Limb (tissue), 2 donors: ENCODE results near the gene SLC13A5.
"Not testable (repeated sequence)": the region's sequence is repeated elsewhere in the genome, so short reads cannot be mapped to it uniquely, and the experiment has no call there.

ENCODE experiments used
- DNase-seq, 2 donors: peaks; one replicate each; pipeline ENCODE4 v3.0.0-alpha.2; 2016; ENCODE audit errors: extremely low spot score in 2 of 2

Gene SLC13A5

DNA sequence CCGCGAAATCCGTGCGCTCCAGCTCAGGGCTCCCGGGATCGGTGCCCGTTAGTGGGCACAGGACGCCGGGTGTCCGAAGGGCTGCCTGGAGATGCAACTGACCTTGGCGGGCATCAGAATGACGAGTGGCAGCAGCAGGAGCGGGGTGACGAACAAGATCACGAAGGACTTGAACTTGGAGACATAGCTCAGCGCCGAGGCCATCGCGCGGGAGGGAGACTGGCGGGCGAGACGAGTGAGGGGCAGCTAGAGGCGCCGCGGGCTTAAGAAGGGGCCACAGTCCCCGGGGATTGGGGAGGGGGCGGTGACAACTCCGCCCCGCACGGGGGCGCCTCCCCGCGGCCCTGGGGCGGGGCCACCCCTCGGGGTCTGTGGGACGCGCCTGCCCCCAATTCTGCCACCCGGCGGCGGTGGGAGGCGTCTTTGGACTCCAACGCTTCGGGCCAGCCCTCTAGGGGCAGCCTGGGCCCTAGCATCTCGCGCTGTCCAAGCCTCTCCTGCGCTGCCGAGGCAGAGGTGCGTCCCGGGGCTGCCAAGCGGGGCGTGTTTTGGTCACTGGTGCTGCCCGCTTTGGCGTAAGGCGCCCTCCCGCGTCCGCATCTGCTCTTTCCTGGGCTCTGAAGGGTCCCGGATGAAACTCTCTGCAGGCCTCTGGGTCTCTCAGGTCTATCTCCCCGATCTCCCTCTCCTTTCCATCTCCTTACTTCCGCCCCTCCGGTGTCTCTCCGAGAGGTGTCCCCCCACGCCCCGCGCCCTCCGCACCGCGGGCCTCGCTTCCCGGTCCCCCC, at the start of gene SLC13A5:
Gene SLC13A5 (minus strand): TSS at position 240 of the 788 bp plus-strand sequence. CDS start 36 bp downstream, at position 204.
- DNase-seq = peak; percentile 4 to 54

DNA sequence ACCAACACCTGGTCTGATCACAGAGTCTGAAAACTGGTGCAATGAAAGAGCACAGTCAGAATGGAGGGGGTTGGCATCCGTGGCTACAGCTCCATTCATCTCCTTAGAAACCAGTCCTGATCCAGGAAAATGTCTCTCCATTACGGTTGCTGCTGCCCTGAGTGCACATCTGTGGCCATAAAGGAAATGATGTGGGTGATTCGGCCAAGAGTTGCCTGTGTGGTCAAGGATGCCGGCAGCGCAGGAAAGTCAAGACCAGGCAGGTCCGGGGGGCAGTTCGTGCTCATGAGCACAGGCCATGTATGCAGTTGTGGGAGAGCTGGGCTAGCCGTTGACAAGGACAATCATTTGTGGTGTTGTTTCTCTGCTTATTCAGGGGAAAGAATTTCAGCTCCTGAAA, 48.6 kb upstream of the SLC13A5 start:
- DNase-seq = no peak

DNA sequence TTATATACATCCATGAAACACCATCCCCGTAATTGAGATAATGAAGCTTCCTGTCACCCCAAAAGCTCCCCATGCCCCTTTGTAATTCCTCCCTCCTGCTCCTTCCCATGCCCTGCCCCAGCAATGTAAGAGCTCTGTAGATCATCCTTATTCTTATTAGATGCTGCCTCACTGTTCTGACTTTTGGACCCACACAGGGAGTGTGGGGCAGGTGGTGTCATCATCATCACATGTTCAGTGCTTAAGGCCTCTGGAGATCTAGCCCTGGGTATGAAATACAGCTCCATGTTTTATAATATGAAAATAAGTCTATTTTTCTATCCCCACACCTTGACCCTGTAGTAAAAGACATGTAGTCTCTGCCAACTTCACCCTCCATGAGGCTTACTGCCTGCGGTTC, 44.6 kb upstream of the SLC13A5 start:
- no peak for DNase-seq

DNA sequence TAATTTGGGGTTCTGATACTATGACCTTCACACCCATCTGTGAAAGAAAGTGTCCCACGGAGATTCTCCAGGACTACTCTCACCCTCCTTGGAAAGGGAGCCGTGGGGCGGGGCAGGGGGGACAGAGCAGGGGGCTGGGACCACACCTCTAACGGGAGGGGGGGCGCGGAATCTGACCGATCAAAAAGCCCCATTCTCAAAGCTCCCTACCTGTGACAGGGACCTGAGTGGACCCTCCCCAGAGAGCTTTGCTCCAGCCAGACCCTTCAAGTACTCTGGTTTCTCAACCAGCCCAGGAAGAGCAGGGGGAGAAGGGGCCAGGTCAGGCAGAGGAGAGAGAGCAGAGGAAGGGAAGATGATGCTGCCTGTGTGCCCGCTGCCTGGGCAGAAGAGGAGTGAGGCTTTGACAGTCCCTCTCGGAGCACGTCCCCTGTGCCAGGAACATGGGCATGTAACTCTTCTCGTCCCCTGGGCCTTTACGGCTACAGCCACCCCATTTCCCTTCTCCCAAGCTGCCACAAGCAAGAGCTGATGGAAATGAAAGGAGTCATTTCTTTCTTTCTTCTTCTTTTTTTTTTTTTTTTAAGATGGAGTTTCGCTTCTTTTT, 43.4 kb upstream of the SLC13A5 start:
- no peak for DNase-seq

DNA sequence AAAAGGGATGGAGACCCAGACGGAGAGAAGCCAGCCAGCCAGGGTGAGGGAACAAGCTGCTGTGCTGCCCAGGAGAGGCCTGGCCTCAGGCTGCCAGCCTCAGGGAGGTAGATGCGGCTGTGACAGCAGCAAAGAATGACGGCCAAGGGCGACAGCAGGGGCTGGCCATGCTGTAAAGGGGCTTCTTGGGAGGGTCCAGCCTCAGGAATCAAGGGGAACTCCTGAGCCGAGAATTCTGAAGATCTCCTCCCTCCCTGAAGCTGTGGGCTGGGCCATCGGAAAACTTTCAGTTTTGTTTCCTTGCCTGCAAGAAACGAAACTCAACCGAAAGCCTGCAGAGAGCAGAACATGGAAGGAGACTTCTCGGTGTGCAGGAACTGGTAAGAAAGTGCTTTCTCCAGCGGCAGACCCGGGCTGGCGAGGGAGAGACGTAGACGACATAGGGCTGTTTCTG, 42.6 kb upstream of the SLC13A5 start, which contains the start of gene XAF1:
Gene XAF1 (plus strand): TSS at position 316 of the 454 bp plus-strand sequence. CDS start 33 bp downstream, at position 349.
- peak in 1 of 2 donors; percentile 1 for DNase-seq

DNA sequence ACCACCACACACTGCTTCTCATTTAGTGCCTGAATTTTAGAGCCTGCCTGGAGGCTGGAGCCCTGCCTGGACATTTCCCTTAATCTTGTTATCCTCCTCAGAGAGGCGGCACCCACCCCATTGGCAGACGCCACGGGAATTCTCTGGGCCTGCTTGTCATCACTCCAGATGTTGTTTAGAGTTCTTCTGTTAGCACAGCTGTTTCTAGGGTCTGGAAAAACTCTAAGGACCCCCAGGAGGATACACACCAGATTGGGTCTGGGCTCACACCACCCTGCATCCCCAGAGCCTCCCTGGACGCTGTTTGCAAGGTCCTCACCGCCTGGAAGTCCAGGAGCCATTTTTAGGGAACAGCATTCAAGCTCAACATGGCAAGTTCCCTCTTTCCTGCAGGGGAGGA, 42.1 kb upstream of the SLC13A5 start:
- no peak for DNase-seq

DNA sequence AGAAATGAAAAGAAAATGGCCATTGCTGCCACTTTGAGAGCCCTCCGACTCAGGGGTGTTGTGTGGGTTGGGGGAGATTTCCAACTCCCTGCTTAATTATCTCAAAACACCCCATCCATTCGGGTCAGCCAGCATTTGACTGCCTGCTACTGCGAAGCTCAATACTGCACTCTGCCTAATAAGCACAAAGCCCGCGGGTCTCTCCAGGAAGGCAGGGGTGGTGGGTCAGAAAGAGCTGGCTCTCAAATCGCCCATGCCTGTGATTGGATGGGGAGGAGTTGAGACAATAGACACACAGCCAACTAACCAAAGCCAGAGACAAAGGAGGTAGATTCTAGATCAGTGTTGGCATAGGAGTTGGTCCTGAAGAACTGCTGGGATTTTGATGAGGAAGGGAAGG, 40.4 kb upstream of the SLC13A5 start:
- no peak for DNase-seq

DNA sequence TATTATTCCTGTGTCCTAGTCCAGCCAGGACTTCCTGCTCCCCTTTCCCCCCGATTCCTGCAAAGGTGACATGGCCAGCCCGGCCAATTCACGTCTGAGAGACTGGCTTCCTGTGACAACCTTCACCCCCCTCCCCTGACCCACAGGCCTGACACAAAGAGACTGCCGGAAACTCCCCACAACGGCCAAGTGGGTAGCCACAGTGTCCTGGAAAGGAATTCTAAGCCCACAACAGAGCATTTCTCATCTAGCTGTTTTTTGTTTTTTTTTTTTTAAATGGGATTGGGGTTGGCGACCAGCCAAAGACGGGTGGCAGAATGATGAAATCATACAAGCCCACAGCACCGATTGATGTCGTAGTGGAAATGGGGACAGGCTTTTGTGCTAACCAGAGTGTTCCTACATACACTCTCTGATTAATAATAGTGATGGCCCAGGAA, 39.9 kb upstream of the SLC13A5 start:
- DNase-seq = peak; percentile 3 to 38

DNA sequence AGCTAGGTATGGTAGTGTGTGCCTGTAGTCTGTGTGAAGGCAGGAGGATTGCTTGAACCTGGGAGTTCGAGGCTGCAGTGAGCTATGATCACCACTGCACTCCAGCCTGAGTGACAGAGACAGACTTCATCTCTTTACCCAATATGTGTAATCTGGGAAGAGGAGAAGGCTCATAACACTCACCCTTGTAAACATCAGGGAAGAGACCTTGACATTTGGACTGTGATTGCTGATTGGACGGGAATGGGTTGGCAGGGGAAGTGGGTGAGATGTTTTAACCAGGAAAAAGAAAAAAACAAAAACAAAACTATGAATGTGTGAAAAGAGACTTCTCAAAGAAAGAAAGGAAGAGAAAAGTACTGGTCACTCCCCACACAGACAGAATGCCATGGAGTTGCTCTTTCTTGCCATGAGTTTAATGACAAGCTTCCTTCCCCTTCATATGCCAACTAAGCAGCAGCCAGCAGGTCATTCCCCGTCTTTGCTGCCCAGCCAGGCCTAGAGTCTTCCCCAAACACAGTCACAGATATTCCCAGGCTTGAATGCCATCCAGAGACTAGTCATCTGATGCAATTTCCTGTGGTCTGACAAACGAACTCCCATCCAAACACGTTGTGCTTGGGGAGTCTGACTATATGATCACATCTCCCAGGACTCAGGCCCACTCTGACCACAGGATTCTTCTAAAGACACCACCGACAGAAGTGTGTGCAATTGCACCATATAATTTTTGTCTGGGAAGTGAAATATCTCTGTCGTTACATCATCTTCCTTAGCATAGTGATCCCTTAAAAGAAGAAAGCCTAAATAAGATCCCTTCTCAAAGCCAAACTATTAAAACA, 39.1 kb upstream of the SLC13A5 start:
- DNase-seq = peak in 1 of 2 donors; percentile 4

DNA sequence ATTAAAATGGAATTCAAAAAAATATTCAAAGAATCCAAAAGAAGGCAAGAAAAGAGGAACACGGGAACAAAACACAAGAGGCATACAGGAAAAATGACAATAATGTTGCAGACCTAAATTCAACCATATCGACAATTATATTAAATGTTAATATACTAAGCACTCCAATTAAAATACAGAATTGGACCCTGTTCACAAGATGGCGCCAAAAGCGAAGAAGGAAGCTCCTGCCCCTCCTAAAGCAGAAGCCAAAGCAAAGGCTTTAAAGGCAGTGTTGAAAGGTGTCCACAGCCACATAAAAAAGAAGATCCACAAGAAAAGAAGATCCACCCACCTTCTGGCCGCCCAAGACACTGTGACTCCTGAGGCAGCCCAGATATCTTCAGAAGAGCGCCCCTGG, 36.4 kb upstream of the SLC13A5 start:
- DNase-seq = no peak

DNA sequence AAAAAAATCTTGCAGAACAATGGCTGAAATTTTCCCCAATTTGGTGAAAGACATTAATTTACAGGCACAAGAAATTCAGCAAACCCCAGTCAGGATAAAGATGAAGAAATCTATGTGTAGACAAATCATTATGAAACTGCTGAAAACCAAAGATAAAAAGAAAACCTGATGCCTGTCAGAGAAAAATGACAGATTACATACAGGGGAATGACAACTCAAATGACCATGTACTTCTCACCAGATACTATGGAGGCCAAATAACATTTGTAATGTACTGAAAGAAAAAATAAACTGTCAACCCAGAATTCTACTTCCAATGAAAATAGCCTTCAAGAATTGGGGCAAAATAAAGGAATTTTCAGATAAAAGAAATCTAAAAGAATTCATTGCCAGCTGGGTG, 35.4 kb upstream of the SLC13A5 start:
- DNase-seq = no peak

DNA sequence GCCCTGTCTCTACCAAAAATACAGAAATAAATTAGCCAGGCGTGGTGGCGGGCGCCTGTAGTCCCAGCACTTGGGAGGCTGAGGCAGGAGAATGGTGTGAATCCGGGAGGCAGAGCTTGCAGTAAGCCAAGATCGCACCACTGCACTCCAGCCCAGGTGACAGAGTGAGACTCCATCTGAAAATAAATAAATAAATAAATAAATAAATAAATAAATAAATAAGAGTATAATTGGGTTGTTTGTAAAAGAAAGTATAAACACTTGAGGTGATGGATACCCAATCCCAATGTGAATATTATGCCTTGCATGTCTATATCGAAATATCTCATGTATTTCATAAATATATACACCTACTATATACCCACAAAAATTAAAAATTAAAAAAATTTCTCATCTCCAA, 33.5 kb upstream of the SLC13A5 start:
- not testable (repeated sequence) for DNase-seq

DNA sequence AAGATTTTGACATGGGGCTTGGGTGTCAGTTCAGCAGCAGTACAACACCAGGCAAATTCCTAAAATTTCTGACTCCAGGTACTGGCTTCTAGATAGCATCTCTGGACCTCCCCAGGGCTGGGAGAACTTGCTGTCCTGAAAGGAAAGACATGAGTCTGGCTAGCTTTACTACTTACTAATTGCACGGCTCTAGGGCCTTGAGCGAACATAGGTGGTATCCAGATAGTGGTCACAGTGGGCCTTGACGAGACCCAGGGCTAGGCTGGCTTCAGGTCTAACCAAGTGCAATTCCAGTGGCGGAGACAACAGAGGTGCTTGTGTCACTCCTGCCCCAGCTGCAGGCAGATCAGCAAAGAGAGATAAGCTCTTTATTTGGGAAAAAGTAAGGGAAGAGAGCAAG, 16.4 kb upstream of the SLC13A5 start:
- DNase-seq = no peak

DNA sequence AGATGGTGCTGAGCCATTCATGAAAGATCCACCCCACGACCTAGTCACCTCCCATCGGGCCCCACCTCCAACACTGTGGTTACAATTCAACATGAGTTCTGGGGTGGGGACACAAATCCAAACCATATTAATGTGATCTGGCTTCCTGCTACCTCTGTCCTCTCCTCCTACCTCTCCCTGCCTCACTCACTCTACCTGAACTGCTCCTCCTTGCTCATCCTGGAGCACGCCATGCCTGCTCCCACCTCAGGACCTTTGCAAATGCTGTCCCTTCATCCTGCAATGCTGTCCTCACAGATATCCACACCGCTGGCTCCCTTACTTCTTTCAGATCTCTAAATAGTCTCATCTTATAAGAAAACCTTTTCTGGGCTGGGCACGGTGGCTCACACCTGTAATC, 10.8 kb upstream of the SLC13A5 start:
- DNase-seq = no peak

DNA sequence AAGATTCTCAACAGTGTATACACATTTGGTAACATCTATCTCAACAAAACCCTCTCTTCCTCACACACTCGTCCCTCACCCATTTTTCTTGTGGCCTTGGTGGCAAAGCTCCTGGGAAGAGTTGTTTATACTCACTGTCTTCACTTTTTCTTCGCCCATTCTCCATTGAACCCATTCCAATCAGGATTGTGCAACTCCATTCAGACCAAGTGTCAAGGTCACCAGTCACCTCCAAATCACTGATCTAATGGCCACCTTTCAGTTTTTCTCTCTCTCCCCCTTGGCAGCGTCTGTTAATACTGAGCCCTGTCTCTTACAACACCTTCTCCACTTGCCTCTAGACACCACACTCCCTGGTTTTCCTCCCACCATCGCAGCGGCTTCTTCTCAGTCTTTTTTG, 8.6 kb upstream of the SLC13A5 start:
- DNase-seq = no peak

DNA sequence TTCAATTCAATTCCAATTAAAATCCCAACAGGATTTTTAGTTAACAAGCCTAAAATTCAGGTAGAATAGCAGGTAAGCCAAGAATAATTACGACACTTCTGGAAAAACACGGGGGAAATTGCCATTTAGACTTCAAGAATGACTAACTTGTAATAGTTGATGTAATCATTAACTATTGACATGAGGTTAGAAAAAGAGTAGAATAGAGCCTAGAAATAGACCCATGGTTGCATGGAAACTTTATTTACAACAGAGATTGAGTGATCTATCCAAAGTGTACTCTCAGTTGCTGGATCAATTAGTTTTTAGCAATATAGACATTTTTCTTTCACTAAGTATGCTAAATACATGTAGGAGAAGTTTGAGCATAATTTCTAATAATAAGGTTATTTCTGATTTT, 3.6 kb upstream of the SLC13A5 start:
- no peak for DNase-seq

DNA sequence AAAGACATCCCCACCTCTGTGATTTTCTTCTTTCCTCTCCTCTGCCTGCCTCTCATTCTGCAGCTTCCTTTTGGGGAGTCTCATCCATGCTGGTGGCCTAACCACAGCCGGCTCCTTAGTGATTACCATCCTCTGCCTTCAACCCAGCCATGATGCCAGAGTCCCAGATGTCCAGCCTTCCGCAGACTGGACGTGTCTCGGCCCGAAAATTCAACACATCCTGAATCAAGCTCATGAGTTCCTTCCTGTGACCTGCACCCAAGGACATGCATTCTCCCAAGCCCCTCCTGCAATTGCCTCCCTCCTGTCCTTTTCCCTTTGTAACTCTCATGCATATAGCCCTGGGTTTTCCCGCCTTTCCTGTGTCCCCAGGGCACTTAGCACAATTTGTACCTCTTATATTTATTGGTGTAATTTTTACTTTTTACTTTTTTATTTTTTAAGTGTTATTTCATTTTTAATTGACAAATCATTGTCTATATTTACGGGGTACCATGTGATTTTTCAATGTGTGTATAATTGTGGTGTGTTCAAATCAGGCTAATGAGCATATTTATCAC, 1.2 kb upstream of the SLC13A5 start:
- no peak for DNase-seq

DNA sequence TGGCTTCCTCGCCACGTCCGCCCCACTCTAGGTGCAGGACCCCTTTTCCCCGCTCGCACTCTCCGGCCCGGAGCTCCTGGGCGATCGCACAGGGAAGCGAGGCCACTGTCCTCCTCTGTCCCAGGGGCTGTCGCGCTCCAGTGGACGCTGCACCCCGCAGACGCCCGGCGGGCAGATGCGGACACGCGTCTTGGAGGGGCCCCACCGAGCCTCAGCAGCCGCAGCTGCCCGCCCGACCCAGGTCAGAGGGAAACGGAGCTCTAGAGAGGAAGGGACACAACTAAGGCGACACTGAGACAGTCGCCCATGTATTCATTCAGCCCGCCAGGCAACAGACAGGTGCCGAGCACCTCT, 726 bp upstream of the SLC13A5 start:
- DNase-seq = no peak

DNA sequence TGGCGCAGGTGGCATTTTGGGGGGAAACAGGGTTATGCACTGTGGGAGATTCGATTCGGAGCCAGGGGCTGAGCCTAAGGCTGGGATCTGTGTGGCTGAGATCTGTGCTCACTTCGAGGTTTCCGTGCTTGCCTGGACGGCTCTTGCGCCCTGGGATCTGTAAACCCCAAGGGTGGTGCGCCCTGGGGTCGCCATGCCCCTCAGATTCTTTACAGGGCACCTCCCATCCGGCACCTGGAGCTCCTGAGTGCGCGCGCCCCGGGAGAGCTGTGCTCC, 377 bp downstream of the SLC13A5 start:
- no peak for DNase-seq

DNA sequence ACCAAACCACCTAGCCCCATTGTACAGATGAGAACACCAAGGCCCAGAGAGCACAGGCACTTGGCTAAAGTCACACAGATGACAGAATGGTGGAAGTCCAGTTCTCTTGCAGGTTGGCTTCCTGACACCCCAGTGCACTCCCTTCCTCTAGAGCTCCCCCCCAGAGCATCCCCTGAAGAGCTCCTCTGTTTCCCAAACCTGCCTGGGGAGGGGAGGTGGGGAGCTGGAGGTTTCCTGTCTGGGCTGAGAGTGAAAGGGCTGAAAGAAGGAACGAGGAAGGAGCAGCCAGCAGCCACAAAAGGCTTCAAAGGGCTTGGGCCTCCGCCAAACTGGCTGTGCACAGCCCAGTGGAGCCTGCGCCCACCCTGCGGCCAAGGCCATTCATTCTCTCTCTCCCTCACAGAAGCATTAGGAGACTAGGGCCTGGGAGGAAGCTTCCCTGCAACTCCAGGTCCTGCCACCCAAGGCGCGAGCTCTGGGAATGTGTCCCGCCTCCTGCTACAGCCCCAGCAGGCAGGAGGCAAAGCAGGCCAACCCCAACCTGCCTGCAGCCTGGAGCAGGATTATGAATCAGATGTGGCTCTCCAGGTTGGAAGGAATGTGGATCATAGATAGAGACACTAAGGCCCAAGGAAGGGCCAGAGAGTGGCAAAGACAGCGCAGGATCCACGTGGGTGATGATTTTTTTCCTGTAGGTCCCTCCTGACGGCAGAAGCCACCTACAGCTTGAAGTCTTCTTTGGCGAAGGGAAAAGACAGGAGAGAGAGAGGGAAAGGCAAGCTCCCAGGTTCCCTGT, 913 bp downstream of the SLC13A5 start:
- DNase-seq = peak; percentile 8 to 56

DNA sequence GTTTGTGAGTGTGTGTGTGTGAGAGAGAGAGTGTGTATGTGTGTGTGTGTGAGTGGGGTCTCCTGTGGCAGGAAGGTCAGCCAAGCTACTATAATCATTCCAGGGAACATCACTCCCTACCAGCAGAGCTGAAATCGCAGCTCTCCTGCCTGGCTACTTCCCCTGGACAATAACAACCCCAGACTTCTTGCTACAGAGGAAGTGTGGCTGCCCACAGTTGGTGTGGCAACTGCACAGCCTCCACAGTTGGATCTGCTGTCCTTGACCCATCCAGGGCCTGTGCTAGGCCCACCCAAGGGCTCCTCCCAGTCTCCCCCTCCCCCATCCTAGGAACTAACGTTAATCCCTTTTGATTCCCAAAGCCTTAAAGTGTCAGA, 1.5 kb downstream of the SLC13A5 start:
- DNase-seq = no peak
